DMS79 treated with DMSO at 0.1 percent for 48 hours (cell line): ENCODE data around the gene PLXNA4.

ENCODE experiments used
- DNase-seq: peaks from one replicate; lab custom pipeline; 2025; lab: John Stamatoyannopoulos, UW

Gene PLXNA4

DNA sequence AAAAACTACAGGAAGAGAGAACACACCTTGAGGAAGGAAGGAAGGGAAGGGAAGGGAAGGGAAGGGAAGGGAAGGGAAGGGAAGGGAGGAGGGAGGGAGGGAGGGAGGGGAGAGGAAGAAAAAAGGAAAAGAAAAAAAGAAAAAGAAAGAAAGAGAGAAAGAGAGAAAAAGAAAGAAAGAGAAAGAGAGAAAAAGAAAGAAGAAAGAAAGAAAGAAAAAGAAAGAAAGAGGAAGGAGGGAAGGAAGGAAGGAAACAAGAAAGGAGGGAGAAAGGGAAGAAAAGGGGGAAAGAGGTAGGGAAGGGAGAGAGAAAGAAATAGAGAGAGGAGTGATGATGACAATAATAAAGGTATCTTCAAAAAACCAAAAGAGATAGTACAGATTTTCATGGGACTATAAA is 12.3 kb upstream of the PLXNA4 start:
- no peak for DNase-seq

DNA sequence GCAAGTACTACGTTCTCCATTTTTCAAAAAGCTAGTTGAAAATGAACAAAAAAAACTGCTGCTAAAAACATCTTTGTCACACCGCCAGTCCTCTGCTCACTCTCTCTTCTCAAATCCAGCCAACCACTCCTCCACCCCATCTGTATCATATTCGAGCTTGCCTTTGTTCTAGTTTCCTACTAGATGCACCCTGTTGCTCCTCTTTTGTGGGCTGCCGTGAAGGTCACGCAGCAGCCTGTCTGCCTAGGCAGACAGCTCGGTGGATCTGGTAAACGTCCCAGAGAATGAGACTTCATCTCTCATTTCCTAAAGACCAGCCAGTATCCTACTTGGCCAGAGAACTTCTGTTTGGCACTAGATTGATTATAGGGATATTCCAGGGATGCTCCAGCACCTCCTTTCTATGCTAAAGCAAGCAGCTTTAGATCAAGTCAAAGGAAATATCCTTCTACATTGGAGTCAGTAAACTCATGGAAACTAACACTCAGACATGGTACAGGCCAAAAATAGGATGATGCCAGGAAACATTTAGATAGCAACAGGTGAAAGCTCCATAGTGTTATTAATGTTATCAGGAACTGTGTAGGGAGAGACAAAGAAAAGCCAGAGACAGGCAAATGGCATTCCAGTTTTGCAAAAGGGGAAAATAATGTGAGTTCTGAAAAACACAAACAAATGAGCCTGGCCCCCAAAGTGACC is 8.7 kb upstream of the PLXNA4 start:
- DNase-seq, result no peak

DNA sequence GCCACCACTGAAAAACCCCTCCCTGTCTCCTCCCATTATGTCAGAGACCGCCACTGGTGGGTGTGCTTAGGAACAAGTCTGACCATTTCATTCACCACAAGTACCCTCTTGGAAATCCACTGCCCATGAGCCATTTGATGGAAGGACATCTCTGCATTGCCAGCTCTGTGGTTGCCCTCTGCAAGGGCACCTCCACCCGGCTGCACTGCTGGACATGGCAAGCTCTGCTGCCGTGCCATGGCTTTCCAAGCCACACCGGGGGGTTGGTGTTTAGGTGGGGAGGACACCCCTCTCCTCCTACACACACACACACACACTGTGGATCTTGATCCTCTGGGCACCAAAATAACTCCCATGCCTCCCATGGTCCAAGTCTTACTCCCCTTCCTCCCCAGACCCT is 5.2 kb upstream of the PLXNA4 start:
- DNase-seq, result no peak

DNA sequence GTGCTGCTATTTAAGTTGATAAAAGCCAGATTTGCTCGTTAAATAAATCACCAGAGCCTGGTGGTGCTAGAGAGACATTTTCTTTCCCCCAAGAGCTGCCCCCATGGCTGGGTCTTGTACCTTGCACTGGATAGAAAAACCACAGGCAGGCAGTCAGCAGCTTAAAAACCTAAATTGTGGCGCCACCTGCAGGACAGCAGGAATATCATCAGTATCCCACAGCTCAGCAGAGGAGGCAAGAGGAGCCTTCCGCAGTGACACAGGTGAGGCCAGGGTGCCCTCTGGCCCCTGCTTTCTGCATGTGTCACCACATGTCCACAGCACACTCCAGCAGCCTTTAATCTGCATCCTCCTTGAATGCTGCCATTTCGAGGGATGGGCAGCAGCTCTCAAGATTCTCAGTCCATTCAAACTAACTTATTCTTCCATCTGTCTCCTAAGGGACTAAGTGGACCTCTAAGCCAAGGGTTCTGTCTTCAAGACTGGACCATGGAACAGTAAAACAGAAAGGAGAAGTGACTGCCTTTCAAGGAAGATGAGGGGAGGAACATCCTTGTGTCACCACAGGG is 4.5 kb upstream of the PLXNA4 start:
- DNase-seq, result peak; percentile 50

DNA sequence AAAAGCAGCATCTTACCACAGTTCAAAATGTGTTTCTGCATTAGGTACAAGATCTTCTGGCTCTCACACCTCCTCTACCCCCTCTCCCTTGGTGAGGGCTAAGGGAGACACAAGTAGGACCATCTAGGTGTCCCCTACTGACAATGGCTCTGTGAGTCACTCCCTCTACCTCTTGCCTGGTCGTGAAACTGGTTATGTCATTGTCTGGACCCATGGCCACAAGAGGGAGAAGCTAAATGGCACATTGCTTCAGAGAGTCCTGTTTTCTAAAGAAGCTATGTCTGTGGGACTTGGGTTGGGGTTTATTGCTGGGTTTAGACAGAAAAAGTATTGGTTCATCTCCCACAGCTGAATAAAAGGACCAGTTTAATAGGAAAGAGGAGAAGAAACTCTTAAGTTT is 4.0 kb upstream of the PLXNA4 start:
- no peak for DNase-seq

DNA sequence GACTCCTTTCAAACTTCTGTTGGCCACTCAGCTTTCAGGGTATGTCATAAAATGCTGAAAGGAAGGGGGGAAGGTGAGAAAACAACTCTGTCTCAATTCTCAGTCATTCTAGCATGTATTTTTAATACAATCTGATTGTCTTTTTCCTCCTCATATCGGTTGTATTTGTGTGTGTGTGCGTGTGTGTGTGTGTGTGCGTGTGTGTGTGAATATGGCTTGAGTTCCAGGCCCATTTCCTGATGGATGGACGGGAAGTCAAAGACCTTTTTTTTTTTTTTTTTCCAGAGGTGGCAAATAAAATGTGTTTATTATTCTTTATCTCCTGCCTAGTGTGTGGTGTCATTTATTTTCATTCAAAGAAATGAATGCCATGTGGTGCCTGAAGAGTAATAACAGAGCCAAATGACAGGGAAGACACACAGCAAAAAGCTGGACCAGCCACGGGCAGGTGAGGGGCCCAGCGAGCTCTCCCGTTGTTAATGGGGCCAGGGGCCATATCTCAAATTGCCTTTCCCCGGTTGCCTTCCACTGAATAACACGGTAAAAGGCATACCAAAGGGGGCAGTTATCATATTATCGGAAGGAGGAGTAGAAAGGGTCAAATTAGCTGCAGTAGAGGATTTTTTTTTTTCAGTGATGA is 3.1 kb upstream of the PLXNA4 start:
- no peak for DNase-seq

DNA sequence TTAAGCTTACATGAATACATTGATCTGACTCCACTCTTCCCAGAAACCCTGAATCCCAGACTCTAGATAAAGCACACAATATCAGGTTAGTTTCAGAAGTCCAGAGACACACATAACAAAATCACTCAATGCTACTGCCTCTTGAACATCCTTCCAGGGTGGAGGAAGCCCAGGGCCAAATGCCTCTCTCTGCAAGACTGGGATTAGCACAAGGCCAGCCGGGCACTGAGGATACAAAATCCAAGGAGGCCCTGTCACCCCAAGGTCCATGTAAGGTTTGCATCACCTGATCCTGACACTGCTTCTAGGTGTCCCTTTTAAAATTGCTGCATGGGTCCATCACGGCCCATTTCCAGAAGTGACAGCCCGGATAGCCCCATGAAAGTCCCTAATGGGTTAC is 2.6 kb upstream of the PLXNA4 start:
- no peak for DNase-seq

DNA sequence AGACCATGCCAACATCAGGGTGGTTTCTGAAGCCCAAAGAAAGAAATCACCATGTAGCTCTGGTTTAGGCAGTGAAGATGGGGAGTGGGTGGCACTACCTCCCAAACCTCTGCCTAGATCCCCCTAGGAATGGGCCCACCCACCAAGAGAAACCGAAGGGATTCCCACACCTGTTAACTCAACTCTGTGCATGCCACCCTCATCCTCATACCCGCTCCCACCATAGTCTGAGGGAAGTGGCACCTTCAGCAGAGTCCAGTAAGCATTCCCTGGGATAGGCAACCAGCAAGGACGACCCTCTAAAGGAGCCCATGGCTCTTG is 1.7 kb upstream of the PLXNA4 start:
- DNase-seq, result no peak

DNA sequence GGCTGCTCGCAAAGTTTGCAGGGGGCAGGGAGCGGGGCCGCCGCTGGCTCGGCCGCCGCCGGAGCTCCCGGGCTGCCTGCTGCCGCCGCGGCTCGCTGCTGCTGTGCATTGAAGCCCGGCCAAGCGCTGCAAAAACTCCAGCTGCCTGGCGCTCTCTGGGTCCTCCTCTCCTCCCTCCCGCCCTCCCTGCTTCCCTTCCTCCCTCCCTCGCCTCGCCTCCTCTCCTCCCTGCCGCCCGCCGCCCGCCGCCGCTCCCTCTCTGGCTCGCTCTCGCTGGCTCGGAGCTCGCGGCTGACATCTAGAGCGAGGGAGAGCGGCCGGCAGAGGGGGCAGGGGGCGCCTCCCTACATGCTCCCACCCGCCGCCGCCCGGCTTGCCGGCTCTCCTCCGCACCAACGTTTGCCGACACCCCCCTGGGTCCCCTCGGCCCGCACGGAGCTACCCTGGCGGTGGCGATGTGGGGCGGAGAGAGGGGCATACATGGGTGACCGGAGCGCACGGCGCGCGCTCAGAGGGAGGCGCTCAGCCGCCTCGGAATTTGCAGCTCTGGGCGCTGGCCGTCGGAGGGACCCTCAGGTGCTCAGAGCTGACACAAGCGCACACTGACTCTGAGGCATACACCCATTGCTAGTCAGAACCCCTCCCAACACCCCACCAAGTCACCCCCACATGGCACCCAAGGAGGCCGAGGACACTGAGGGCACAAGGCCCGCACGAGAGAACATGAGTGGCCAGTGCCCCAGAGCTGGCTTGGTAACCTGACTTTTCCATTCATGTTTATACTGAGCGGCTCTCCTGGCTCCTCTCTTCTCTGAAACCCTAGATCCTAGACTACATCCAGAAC is 1.2 kb upstream of the PLXNA4 start:
- peak; percentile 73 for DNase-seq

DNA sequence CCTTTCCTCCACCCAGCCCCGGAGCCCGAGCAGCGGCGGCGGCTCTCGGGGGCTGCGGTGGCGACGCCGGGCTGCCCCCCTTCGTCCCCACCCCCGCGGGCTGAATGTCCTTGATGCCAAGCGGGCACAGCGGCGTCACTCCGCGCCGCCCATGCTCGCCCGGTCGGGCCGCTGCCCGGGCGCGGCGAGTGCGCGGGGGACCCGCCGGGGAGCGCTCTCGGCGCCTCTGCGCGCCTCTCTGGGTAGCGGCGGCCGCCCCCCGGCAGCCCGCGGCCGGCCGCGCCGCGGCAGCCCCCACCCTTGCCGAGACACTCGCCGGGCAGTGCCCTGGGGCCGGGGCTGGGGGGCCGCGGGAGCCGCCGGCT is 433 bp upstream of the PLXNA4 start:
- no peak for DNase-seq

DNA sequence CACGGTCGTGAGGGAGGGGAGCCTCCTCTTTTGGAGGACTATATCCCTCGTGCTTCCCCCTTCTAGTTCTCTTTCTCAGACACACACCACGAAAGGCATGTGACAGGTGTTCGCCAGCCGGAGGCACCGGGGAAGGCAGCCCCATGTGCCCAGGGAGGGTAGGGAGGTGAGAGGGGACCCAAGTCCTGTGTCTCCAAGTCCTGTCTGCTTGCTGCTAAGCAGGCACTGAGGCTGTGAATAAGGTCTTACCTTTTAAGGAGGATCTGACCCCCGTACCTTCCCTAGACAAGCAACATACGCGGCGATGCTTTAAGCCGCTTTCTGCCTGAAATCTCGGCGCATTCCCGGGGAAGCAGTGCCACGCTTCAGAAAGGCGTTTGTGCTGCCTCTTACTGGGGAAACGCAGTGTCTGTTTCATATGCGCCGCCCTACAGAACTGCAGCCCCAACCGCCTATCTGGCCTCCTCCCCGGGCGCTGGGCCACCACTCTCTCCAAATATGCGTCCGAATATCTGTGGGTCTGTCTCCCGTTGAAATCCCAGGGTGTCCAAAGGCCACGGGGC is 770 bp downstream of the PLXNA4 start:
- peak; percentile 63 for DNase-seq

DNA sequence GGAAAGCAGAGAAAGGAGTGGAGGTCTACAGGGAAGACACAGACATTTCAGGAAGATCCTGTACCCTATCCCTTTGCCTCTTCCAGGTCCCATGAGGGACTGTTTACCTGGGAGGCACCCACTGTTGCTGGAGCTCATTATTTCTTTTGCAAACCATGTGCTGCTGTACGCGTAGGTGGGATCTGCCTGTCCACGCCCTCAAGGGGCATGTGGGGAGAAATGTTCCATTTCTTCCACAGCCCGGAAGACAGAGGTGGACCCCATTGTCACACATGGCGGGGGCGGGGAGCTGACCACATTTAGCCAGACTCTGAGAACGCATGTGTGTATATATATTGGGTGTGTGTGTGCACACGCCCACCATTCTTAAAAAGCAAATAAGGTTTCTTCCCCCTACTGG is 2.0 kb downstream of the PLXNA4 start:
- DNase-seq, result no peak

DNA sequence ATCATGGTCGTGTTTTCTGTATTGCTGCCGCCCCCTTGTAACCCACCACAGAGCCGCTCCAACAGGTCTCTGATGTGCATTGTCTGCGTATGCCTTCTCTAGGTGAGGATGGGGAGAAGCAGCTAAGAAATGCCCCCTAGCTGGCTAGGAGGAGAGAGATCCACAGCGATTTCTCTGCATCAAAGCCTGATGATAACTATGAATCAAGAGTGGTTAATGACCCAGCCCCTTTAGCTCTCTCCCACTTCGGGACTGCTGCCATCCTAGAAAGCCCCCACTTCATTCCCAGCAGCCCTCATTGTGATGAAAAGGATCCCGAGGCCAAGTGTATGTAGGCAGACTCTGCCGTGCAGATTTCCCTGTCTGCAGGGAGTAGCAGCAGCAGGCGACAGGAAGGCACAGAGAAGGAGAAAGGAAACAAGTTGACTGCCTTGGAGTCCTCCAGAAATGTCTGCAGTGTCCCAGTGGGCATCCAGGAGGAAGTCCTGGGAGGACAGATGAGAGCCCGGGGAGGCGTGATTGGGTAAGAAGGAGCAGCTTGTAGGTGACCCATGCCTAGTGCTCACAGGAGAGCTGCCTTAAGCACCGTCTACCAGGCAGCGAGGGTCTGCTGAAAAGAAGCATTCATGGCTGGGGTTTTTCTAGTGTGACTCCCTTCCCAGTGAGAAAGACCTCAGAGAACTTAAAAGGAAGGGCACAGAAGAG is 2.9 kb downstream of the PLXNA4 start:
- peak; percentile 45 for DNase-seq

DNA sequence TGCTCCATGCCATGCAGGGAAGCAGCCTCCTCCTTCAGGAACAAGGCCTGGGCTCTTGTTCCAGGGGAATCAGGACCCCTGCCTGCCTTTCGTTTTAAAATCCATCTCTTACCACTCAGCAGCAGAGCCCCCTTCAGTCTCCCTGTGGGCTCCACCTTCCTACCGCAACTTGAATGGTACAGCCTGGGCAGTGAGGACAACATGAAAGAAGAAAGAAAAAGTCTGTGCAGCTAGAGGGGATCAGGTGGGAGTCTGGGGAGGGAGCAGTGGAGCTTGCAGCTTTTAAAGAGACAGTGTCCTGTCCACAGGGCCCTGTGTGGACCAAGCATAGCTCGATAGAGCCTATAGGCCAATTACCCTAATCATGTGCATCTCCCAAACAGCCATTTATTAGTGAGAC is 3.7 kb downstream of the PLXNA4 start:
- no peak for DNase-seq

DNA sequence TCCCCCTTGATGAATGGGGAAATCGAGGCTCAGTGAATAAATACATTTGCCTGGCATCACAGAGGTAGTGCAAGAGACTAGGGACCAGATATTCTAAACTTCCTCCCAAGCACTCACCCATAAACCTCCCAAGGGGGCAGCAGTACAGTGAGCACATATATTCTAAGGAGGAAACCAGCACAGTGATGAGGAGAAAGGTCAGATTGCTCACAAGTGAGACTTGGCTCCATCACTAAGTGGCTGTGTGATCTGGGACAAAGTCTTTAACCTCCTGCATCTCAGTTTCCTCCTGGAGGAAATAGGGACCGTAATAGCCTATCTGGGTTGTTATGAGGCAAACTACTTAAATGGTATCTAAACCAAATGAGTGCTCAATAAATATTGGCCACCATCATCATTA is 4.3 kb downstream of the PLXNA4 start:
- no peak for DNase-seq

DNA sequence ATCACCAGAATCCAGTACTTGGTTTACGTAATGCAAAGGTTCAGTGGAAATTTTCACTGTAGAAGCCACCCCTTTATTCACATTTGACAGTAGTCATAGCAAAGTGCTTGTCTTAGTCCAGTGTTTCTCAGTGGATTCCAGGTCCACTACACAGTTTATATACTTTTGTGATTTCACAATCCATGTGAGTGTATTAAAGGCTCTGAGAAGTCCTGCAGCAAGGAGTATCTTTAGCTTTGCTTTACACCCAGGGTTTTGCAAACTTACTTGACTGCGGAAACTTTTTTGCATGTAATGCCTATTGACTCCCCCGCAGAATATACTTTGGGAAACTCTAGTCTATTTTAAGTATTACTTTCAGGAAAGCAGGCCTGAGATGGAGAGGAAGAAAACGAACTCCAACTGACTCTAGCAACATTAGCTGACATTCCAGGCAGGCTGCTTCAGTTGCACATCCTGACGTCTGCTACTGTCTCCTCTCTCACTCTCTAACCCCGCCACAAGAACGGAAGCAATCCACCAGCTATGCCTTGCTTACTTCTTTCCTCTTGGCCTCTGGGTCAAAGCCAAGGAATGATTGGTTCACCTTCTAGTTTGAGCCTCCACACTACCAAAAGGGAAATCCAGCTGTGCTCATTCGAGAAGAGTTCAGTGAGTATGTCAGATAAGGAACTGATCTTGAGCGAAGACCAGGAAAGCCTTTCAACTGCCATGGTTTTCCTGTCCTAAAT is 6.2 kb downstream of the PLXNA4 start:
- DNase-seq, result no peak

DNA sequence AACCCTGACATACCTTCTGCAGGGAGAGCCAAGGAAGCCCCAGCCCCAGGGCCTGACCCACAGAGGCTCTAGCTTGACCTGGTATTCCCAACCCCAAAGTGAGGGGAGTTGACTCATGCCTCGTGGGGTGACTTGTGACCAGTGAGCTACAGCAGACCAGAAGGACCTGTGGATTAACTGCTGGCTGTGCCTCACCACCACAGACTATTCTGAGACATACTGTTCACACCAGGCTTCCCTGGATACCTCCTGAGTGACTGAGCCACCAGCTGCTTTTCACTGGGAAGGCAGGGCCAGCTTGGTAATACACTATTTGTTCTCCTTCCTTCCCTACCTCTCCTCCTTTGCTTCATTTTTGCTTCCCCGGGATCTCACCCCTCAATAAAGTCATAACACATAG is 7.3 kb downstream of the PLXNA4 start:
- no peak for DNase-seq

DNA sequence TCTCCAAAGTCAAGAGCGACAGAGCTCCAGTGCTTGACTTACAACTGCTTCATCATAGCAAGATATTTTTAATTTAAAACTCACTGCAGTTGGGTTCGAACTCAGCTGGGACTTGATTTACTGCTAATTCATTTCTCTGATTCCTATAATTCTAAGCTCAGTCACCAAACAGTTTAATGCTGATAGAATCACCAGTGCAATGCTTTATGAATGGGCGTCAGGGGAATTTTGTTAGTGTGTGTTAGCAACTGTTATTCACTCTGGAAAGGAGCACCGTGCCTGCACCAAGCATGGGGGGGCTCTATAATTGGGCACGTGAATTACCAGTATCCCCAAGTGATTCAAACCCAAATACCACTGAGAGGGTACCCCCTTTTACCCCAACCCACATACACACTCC is 10.4 kb downstream of the PLXNA4 start:
- DNase-seq, result no peak

DNA sequence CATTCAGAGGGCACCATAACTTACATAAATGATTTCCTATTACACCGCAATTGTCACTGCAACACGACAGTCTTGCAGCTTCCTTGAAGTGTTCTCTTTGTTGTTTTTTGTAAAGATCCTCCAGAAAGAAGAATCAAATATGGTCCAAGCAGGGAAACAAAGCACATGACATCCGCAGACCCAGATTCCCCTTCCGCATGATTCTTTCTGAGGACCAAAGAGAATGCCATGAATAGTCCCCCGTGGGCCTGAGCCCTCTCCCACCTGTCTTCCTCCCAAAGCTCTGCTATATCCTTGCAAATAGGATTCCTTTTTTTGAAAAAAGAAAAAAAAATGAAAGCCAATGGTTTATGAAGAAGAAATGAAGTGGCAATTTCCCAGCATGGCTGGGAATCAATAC is 10.8 kb downstream of the PLXNA4 start:
- no peak for DNase-seq

DNA sequence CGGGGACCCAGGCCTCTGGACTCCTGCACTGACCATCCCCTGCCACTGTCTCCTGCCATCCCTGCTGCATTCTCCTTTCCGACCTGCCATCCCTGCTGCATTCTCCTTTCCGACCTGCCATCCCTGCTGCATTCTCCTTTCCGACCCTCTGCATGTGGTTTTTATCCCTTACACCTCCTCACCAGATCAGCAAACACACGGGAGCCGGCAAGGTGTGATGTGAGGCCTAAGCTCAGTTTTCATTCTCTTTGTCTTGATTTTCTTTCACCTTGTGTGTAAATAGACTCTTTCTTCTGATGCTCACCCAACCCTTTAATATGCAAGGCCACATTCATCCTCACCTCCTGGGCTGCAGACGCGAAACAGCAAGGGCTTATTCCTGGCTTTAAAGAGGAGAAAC is 11.4 kb downstream of the PLXNA4 start:
- no peak for DNase-seq

DNA sequence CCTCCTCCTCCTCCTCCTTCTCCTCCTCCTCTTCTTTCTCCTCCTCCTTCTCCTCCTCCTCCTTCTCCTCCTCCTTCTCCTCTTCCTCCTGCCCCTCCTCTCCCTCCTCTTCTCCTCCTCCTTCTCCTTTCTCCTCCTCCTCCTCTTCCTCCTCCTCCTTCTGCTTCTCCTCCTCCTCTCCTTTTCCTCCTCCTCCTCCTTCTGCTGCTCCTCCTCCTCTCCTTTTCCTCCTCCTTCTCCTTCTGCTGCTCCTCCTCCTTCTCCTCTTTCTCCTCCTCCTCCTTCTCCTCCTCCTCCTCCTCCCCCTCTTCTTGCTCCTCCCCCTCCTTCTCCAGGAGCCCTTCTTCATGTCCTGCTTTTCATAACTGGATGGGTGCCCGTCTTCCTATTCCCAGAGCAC is 12.2 kb downstream of the PLXNA4 start:
- no peak for DNase-seq

DNA sequence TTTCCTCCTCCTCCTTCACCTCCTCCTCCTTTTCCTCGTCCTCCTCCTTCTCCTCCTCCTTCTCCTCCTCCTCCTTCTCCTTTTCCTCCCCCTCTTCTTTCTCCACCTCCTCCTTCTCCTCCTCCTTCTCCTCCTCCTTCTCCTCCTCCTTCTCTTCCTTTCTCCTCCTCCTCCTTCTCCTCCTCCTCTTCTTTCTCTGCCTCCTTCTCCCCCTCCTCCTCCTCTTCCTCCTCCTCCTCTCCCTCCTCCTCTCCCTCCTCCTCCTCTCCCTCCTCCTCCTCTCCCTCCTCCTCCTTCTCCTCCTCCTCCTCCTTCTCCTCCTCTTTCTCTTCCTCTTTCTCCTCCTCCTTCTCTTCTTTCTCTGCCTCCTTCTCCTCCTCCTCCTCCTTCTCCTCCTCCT is 13.6 kb downstream of the PLXNA4 start:
- DNase-seq, result no peak
